HEK293 (cell line): ENCODE data around the gene IL1RN.

ENCODE experiments used
- CTCF ChIA-PET: fragments of 350-600 bp; formaldehyde crosslinking; extraction: SDS; loops from one replicate; lab custom pipeline; 2021; ENCODE audit warnings: antibody characterized with exemption; lab: Yijun Ruan, JAX
- POLR2A ChIA-PET: fragments of 300-600 bp; formaldehyde crosslinking; extraction: SDS; loops from one replicate; lab custom pipeline; 2020; ENCODE audit warnings: antibody characterized with exemption, inconsistent platforms; lab: Yijun Ruan, JAX
- H3K27ac ChIP-seq: fragments of 200-500 bp; sonication (Bioruptor generic); 2 replicates; pipeline ENCODE4 v1.5.1; 2014; ENCODE audit warnings: low read depth, low read length, control low read depth, inconsistent platforms; ENCODE audit errors: extremely low read depth
- H3K36me3 ChIP-seq, 2 experiments: fragments of 200-500 bp in 1 of 2; sonication (Bioruptor generic) in 1 of 2; 1 replicate in 1 of 2; 2 replicates in 1 of 2; pipeline ENCODE4 v1.5.1; 2014 to 2017; ENCODE audit warnings: inconsistent platforms in 2 of 2, low read length in 2 of 2; ENCODE audit not compliant: control insufficient read depth in 2 of 2, insufficient read depth in 1 of 2
- H3K4me1 ChIP-seq: fragments of 200-500 bp; sonication (Bioruptor generic); 2 replicates; pipeline ENCODE4 v1.5.1; 2014; ENCODE audit warnings: mild to moderate bottlenecking, low read length, inconsistent platforms; ENCODE audit not compliant: control insufficient read depth, insufficient read depth
- H3K4me3 ChIP-seq: 2 replicates; pipeline ENCODE4 v1.5.1; 2011; ENCODE audit warnings: low read depth, mild to moderate bottlenecking, control low read depth, low read length, moderate library complexity
- H3K9me3 ChIP-seq: fragments of 200-500 bp; sonication (Bioruptor generic); 2 replicates; pipeline ENCODE4 v1.5.1; 2014; ENCODE audit warnings: low read depth, low read length, inconsistent platforms; ENCODE audit not compliant: control insufficient read depth, insufficient read depth
- BCL11B ChIP-seq: fragments of 450-650 bp; formaldehyde crosslinking; IDR thresholded peaks from 2 replicates; pipeline ENCODE4 v1.5.1; 2016; ENCODE audit warnings: low read depth, missing biosample characterization, missing genetic modification characterization
- GLI2 ChIP-seq: fragments of 450-650 bp; formaldehyde crosslinking; IDR thresholded peaks from 2 replicates; pipeline ENCODE4; 2017; ENCODE audit warnings: missing biosample characterization, missing genetic modification characterization, low read depth, borderline replicate concordance
- GLI4 ChIP-seq: fragments of 450-650 bp; formaldehyde crosslinking; IDR thresholded peaks from 2 replicates; pipeline ENCODE4 v1.5.1; 2016; ENCODE audit warnings: missing biosample characterization, missing genetic modification characterization
- HOXA7 ChIP-seq: sonication (generic); formaldehyde crosslinking; IDR thresholded peaks from 2 replicates; pipeline ENCODE4 v1.8.1; 2022; ENCODE audit warnings: missing genetic modification reagents, borderline replicate concordance
- KLF10 ChIP-seq: fragments of 450-650 bp; IDR thresholded peaks from 2 replicates; pipeline ENCODE4 v1.5.1; 2018; ENCODE audit warnings: missing biosample characterization, mild to moderate bottlenecking, missing genetic modification characterization
- OVOL3 ChIP-seq: fragments of 450-650 bp; formaldehyde crosslinking; IDR thresholded peaks from 2 replicates; pipeline ENCODE4 v1.5.1; 2016; ENCODE audit warnings: missing biosample characterization, missing genetic modification characterization
- SALL2 ChIP-seq: fragments of 450-650 bp; formaldehyde crosslinking; IDR thresholded peaks from 2 replicates; pipeline ENCODE4 v1.5.0; 2017; ENCODE audit warnings: missing biosample characterization, mild to moderate bottlenecking, missing genetic modification characterization, borderline replicate concordance
- SP2 ChIP-seq: fragments of 450-650 bp; formaldehyde crosslinking; IDR thresholded peaks from 2 replicates; pipeline ENCODE4 v1.5.1; 2016; ENCODE audit warnings: missing biosample characterization, missing genetic modification characterization
- ZFP69B ChIP-seq: fragments of 450-650 bp; formaldehyde crosslinking; IDR thresholded peaks from 2 replicates; pipeline ENCODE4 v1.5.1; 2016; ENCODE audit warnings: missing biosample characterization, missing genetic modification characterization
- ZNF292 ChIP-seq: fragments of 450-650 bp; formaldehyde crosslinking; IDR thresholded peaks from 2 replicates; pipeline ENCODE4 v1.5.1; 2016; ENCODE audit warnings: low read depth, missing biosample characterization, missing genetic modification characterization, borderline replicate concordance
- ZNF324 ChIP-seq: fragments of 450-650 bp; formaldehyde crosslinking; IDR thresholded peaks from 2 replicates; pipeline ENCODE4 v1.5.1; 2016; ENCODE audit warnings: missing biosample characterization, missing genetic modification characterization
- ZNF335 ChIP-seq: fragments of 450-650 bp; formaldehyde crosslinking; conservative IDR thresholded peaks from 2 replicates; pipeline ENCODE4 v1.5.1; 2016; ENCODE audit warnings: missing biosample characterization, missing genetic modification characterization
- ZNF48 ChIP-seq: fragments of 450-650 bp; formaldehyde crosslinking; IDR thresholded peaks from 2 replicates; pipeline ENCODE4 v1.5.1; 2016; ENCODE audit warnings: missing biosample characterization, missing genetic modification characterization
- ZNF560 ChIP-seq: fragments of 450-650 bp; formaldehyde crosslinking; IDR thresholded peaks from 2 replicates; pipeline ENCODE4 v1.5.1; 2017; ENCODE audit warnings: missing biosample characterization, missing genetic modification characterization, borderline replicate concordance
- ZNF571 ChIP-seq: fragments of 450-650 bp; formaldehyde crosslinking; IDR thresholded peaks from 2 replicates; pipeline ENCODE4 v1.5.0; 2017; ENCODE audit warnings: missing biosample characterization, missing genetic modification characterization
- ZNF610 ChIP-seq: fragments of 450-650 bp; formaldehyde crosslinking; IDR thresholded peaks from 2 replicates; pipeline ENCODE4 v1.5.1; 2016; ENCODE audit warnings: missing biosample characterization, missing genetic modification characterization, borderline replicate concordance
- ZNF621 ChIP-seq: fragments of 450-650 bp; formaldehyde crosslinking; IDR thresholded peaks from 2 replicates; pipeline ENCODE4 v1.5.1; 2017; ENCODE audit warnings: missing biosample characterization, missing genetic modification characterization
- ZNF747 ChIP-seq: fragments of 450-650 bp; formaldehyde crosslinking; IDR thresholded peaks from 2 replicates; pipeline ENCODE4 v1.5.1; 2016; ENCODE audit warnings: missing biosample characterization, missing genetic modification characterization
- TF ChIP-seq, protein P1 (sequence below): fragments of 450-650 bp; formaldehyde crosslinking; IDR thresholded peaks from 2 replicates; pipeline ENCODE4 v1.5.1; 2017; ENCODE audit warnings: missing biosample characterization, missing genetic modification characterization
- TF ChIP-seq, protein P2 (sequence below): fragments of 450-650 bp; formaldehyde crosslinking; IDR thresholded peaks from 2 replicates; pipeline ENCODE4 v1.5.1; 2017; ENCODE audit warnings: missing biosample characterization, missing genetic modification characterization
- TF ChIP-seq, protein P3 (sequence below): fragments of 450-650 bp; formaldehyde crosslinking; IDR thresholded peaks from 2 replicates; pipeline ENCODE4 v1.5.1; 2016; ENCODE audit warnings: missing biosample characterization, missing genetic modification characterization, borderline replicate concordance

IL1RN gene

DNA sequence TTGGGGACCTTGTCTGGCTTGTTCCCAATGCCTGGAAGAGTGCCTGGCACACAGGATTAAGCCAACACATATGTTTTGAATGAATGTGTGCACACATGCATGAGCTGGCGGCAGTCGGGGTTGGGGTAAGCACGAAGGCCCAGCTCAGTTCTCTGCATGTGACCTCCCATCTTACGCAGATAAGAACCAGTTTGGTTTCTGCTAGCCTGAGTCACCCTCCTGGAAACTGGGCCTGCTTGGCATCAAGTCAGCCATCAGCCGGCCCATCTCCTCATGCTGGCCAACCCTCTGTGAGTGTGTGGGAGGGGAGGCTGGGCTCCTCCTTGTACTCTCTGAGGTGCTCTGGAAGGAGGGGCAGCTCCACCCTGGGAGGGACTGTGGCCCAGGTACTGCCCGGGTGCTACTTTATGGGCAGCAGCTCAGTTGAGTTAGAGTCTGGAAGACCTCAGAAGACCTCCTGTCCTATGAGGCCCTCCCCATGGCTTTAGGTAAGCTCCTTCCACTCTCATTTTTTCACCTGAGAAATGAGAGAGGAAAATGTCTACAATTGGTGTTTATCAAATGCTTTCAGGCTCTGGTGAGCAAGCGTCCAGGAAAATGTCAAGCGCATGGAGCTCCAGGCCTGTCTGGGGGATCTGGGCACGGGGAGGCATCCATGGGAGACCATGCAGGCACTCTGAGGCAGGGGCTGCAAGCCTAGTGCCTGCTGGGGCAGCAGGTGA is 9.7 kb upstream of the IL1RN start:
- H3K4me3 ChIP-seq, result no peak overlapping the region
- H3K4me1 ChIP-seq, result no peaks in the 10 kb centered on the region
- CTCF ChIA-PET, result interaction anchor here (7.5 kb wide), 1 partner anchor 19 kb away, joined by 66 read pairs; no protein-coding TSS in a partner anchor
- no peak overlapping the region for H3K27ac ChIP-seq
- H3K9me3 ChIP-seq, result no peaks in the 10 kb centered on the region
- TF ChIP-seq ZFP69B (tag by site-specific recombination) (no peak), HOXA7 (CRISPR knock-in tag) (no peak), ZNF571 (tag by site-specific recombination) (no peak), GLI4 (tag by site-specific recombination) (no peak), ZNF560 (tag by site-specific recombination) (no peak), SALL2 (tag by site-specific recombination) (no peak), ZNF335 (tag by site-specific recombination) (no peak), ZNF610 (tag by site-specific recombination) (no peak), GLI2 (tag by site-specific recombination) (no peak), ZNF621 (tag by site-specific recombination) (no peak), SP2 (no peak), BCL11B (tag by site-specific recombination) (no peak), KLF10 (no peak), ZNF747 (tag by site-specific recombination) (no peak), ZNF324 (tag by site-specific recombination) (no peak), ZNF292 (tag by site-specific recombination) (no peak)
- TF ChIP-seq, protein P1, sequence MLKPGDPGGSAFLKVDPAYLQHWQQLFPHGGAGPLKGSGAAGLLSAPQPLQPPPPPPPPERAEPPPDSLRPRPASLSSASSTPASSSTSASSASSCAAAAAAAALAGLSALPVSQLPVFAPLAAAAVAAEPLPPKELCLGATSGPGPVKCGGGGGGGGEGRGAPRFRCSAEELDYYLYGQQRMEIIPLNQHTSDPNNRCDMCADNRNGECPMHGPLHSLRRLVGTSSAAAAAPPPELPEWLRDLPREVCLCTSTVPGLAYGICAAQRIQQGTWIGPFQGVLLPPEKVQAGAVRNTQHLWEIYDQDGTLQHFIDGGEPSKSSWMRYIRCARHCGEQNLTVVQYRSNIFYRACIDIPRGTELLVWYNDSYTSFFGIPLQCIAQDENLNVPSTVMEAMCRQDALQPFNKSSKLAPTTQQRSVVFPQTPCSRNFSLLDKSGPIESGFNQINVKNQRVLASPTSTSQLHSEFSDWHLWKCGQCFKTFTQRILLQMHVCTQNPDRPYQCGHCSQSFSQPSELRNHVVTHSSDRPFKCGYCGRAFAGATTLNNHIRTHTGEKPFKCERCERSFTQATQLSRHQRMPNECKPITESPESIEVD, result no peak
- TF ChIP-seq, protein P2, sequence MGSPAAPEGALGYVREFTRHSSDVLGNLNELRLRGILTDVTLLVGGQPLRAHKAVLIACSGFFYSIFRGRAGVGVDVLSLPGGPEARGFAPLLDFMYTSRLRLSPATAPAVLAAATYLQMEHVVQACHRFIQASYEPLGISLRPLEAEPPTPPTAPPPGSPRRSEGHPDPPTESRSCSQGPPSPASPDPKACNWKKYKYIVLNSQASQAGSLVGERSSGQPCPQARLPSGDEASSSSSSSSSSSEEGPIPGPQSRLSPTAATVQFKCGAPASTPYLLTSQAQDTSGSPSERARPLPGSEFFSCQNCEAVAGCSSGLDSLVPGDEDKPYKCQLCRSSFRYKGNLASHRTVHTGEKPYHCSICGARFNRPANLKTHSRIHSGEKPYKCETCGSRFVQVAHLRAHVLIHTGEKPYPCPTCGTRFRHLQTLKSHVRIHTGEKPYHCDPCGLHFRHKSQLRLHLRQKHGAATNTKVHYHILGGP (tag by site-specific recombination), result no peak
- TF ChIP-seq, protein P3, sequence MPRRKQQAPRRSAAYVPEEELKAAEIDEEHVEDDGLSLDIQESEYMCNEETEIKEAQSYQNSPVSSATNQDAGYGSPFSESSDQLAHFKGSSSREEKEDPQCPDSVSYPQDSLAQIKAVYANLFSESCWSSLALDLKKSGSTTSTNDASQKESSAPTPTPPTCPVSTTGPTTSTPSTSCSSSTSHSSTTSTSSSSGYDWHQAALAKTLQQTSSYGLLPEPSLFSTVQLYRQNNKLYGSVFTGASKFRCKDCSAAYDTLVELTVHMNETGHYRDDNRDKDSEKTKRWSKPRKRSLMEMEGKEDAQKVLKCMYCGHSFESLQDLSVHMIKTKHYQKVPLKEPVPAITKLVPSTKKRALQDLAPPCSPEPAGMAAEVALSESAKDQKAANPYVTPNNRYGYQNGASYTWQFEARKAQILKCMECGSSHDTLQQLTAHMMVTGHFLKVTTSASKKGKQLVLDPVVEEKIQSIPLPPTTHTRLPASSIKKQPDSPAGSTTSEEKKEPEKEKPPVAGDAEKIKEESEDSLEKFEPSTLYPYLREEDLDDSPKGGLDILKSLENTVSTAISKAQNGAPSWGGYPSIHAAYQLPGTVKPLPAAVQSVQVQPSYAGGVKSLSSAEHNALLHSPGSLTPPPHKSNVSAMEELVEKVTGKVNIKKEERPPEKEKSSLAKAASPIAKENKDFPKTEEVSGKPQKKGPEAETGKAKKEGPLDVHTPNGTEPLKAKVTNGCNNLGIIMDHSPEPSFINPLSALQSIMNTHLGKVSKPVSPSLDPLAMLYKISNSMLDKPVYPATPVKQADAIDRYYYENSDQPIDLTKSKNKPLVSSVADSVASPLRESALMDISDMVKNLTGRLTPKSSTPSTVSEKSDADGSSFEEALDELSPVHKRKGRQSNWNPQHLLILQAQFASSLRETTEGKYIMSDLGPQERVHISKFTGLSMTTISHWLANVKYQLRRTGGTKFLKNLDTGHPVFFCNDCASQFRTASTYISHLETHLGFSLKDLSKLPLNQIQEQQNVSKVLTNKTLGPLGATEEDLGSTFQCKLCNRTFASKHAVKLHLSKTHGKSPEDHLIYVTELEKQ, result no peak
- H3K36me3 ChIP-seq, result no peaks in the 10 kb centered on the region
- POLR2A ChIA-PET, result no interaction called here

DNA sequence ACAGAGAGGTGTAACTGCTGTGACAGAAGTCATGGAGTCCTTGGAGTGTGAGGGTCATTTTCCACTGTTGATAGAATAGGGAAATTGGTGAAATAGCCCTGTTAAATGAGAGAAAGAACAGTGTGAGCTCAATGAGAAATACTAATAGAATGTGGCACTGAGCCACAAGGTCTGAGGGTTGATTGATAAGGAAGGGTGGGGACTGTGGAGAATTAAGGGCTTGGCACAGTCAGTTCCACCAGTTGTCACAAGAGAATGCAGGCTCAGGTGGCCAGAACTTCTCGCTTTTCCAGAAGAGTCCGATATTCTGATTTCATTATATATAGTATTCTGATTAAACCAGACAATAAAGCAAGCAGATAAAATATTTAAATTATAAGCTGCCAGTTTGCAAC is 9.1 kb upstream of the IL1RN start:
- no peaks in the 10 kb centered on the region for H3K36me3 ChIP-seq
- H3K4me1 ChIP-seq, result no peaks in the 10 kb centered on the region
- ChIA-PET CTCF (interaction anchor here (0.7 to 7.5 kb wide), 3 partner anchors 19 to 86 kb away, joined by 3 to 66 read pairs (median 3); no protein-coding TSS in a partner anchor), POLR2A (no interaction called here)
- H3K4me3 ChIP-seq, result no peak overlapping the region
- H3K9me3 ChIP-seq, result no peaks in the 10 kb centered on the region
- no peak for TF ChIP-seq OVOL3 (tag by site-specific recombination)
- TF ChIP-seq KLF10, result no peak
- TF ChIP-seq ZNF48, result no peak
- no peak overlapping the region for H3K27ac ChIP-seq
